Breast epithelium (tissue), 3 donors: ENCODE measurements around the gene RIMOC1.

Source experiments
- POLR2AphosphoS5 ChIP-seq, 3 donors: sonication (generic); formaldehyde crosslinking; IDR thresholded peaks; one replicate each; pipeline ENCODE4 v1.6.1; 2017; ENCODE audit warnings: antibody characterized with exemption in 3 of 3
- TF ChIP-seq, protein P1 (sequence below), 3 donors: fragments of 450-650 bp; IDR thresholded peaks; one replicate each; pipeline ENCODE4 v1.5.1; 2016 to 2017; ENCODE audit warnings: antibody characterized with exemption in 3 of 3, mild to moderate bottlenecking in 3 of 3, moderate library complexity in 3 of 3

DNA sequence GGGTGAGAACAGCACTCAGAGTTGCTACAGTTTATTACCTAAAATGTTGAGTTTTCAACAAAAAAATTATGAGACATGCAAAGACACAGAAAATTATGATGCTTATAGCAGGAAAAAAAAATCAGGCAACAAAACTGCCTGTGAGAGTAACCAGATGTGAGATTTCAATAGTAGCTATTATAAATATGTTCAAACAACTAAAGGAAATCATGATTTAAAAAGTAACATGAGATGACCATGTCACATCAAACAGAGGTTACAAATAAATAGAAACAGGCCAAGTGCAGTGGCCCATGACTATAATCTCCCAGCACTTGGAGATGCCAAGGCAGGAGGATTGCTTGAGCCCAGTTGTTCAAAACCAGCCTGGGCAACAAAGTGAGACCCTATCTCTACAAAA lies 12.1 kb upstream of the RIMOC1 start:
- no peak for TF ChIP-seq POLR2AphosphoS5 (IDR thresholded peaks at IDR 0.05)
- TF ChIP-seq, protein P1, sequence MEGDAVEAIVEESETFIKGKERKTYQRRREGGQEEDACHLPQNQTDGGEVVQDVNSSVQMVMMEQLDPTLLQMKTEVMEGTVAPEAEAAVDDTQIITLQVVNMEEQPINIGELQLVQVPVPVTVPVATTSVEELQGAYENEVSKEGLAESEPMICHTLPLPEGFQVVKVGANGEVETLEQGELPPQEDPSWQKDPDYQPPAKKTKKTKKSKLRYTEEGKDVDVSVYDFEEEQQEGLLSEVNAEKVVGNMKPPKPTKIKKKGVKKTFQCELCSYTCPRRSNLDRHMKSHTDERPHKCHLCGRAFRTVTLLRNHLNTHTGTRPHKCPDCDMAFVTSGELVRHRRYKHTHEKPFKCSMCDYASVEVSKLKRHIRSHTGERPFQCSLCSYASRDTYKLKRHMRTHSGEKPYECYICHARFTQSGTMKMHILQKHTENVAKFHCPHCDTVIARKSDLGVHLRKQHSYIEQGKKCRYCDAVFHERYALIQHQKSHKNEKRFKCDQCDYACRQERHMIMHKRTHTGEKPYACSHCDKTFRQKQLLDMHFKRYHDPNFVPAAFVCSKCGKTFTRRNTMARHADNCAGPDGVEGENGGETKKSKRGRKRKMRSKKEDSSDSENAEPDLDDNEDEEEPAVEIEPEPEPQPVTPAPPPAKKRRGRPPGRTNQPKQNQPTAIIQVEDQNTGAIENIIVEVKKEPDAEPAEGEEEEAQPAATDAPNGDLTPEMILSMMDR (IDR thresholded peaks at IDR 0.05): no peak
